Articular chondrocyte of knee joint (primary cell): Measurements from ENCODE around the gene FBXO7. TPM values are rescaled to one million over a fixed set of nuclear protein-coding genes. Genes with fewer than 3 reads are reported as not detected.

ENCODE experiments used
- total RNA-seq: library from RNA; depleted of rRNA; stranded (reverse); fragments of >200 nt; gene quantifications from 2 replicates; pipeline ENCODE4 v1.2.3, GENCODE V29; 2012

The FBXO7 gene
- 81.3 and 84.0 TPM in 2 replicates for total RNA-seq

DNA sequence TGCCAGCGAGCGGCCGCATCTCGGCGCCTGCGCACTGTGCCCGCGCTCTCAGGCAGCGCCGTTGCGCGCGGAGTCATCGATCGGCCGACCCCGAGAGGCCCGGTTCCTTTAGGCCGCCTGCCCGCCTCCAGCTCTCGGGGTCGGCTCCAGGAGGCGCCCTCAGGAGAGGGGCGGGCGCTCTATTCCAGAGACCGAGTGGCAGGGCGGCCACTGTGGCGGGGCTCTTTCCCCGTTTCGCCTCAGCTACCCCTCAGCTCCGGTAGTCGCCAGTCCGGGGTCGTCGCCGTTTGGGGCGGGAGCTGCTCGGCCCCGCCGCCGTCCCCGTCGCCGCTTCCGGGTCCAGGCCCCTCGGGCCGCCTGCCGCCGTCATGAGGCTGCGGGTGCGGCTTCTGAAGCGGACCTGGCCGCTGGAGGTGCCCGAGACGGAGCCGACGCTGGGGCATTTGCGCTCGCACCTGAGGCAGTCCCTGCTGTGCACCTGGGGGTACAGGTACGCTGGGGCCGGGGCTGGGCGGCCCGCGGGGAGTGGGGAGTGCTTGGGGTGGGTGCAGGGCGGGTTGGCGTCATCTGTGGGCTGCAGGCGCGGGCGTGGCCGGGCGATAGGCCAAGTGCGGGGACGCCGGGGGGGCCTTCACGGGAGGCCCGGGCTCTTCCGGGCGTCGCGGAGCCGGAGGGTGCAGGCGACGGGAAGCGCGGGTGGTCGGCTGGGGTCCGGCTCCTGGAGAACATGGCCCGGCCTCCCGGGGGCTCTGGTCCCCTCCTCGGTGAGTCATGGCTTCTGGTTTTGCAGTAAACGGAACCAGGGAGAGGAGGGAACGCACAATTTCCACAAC lies at the start of gene FBXO7:
Gene FBXO7 (plus strand): TSS at position 177 of the 833 bp plus-strand sequence. CDS start 192 bp downstream, at position 369.

Other genes starting within 250 kb of the FBXO7 start
- not detected in 2 replicates for gene SLC5A4, start 219.5 kb upstream of the FBXO7 start, total RNA-seq
- not detected in 2 replicates for gene RFPL3, start 116.9 kb upstream of the FBXO7 start, total RNA-seq
- 83.9 and 89.9 TPM in 2 replicates for gene RTCB, start 62.6 kb upstream of the FBXO7 start, total RNA-seq
- gene BPIFC, start 10.4 kb upstream of the FBXO7 start, total RNA-seq, result not detected in 2 replicates